H9 (cell line): ENCODE measurements around the gene ING1. TPM values are rescaled to one million over a fixed set of nuclear protein-coding genes. Genes with fewer than 3 reads are reported as not detected.

ENCODE experiments used
- DNase-seq: peaks from one replicate; pipeline ENCODE4 v3.0.0-alpha.2; 2017
- H2AFZ ChIP-seq: one replicate; pipeline ENCODE4 v1.6.1; 2013; ENCODE audit warnings: mild to moderate bottlenecking, low read length, control low read depth, moderate library complexity
- H2AK5ac ChIP-seq: 2 replicates; pipeline ENCODE4 v1.6.1; 2013; ENCODE audit warnings: low read length, control low read depth, mixed read lengths; ENCODE audit not compliant: insufficient read length
- H2BK120ac ChIP-seq: one replicate; pipeline ENCODE4 v1.6.1; 2013; ENCODE audit warnings: low read depth, mild to moderate bottlenecking, low read length, control low read depth, inconsistent platforms; ENCODE audit not compliant: poor library complexity, severe bottlenecking
- H2BK12ac ChIP-seq: 2 replicates; pipeline ENCODE4 v1.6.1; 2013; ENCODE audit warnings: low read length, control low read depth, mixed read lengths, low read depth; ENCODE audit not compliant: insufficient read length
- H2BK15ac ChIP-seq: 2 replicates; pipeline ENCODE4 v1.6.1; 2013; ENCODE audit warnings: low read depth, low read length, control low read depth
- H2BK20ac ChIP-seq: one replicate; pipeline ENCODE4 v1.6.1; 2013; ENCODE audit warnings: low read depth, mild to moderate bottlenecking, low read length, control low read depth, inconsistent platforms; ENCODE audit not compliant: poor library complexity, severe bottlenecking
- H2BK5ac ChIP-seq: 2 replicates; pipeline ENCODE4 v1.6.1; 2013; ENCODE audit warnings: low read length, control low read depth, mixed read lengths; ENCODE audit not compliant: insufficient read length
- H3K14ac ChIP-seq: 2 replicates; pipeline ENCODE4 v1.6.1; 2013; ENCODE audit warnings: low read length, control low read depth; ENCODE audit not compliant: insufficient read depth
- H3K18ac ChIP-seq: 2 replicates; pipeline ENCODE4 v1.6.1; 2013; ENCODE audit warnings: low read depth, mild to moderate bottlenecking, mixed read lengths, low read length, control low read depth; ENCODE audit not compliant: insufficient read length
- H3K23ac ChIP-seq: 2 replicates; pipeline ENCODE4 v1.6.1; 2013; ENCODE audit warnings: low read length, control low read depth, mixed read lengths, low read depth; ENCODE audit not compliant: insufficient read length
- H3K23me2 ChIP-seq: 2 replicates; pipeline ENCODE4 v1.6.1; 2013; ENCODE audit warnings: low read depth, mild to moderate bottlenecking, mixed read lengths, low read length, control low read depth; ENCODE audit not compliant: insufficient read length, poor library complexity, severe bottlenecking
- H3K27ac ChIP-seq: 2 replicates; pipeline ENCODE4 v1.5.1; 2013; ENCODE audit warnings: low read length, control low read depth, mixed read lengths, low read depth; ENCODE audit not compliant: insufficient read length
- H3K27me3 ChIP-seq: 2 replicates; pipeline ENCODE4 v1.6.1; 2013; ENCODE audit warnings: low read length, control low read depth, inconsistent platforms; ENCODE audit not compliant: insufficient read depth
- H3K4ac ChIP-seq: 2 replicates; pipeline ENCODE4 v1.6.1; 2013; ENCODE audit warnings: low read depth, mild to moderate bottlenecking, control low read depth, inconsistent platforms, low read length, moderate library complexity
- H3K4me1 ChIP-seq: 2 replicates; pipeline ENCODE4 v1.6.1; 2013; ENCODE audit warnings: low read length, control low read depth, inconsistent platforms; ENCODE audit not compliant: insufficient read depth
- H3K4me2 ChIP-seq: 2 replicates; pipeline ENCODE4 v1.6.1; 2013; ENCODE audit warnings: low read length, control low read depth, mixed read lengths; ENCODE audit not compliant: insufficient read length, insufficient read depth
- H3K56ac ChIP-seq: 2 replicates; pipeline ENCODE4 v1.6.1; 2013; ENCODE audit warnings: low read depth, mild to moderate bottlenecking, mixed read lengths, low read length, control low read depth; ENCODE audit not compliant: insufficient read length
- H3K79me1 ChIP-seq: 2 replicates; pipeline ENCODE4 v1.6.1; 2013; ENCODE audit warnings: low read depth, mild to moderate bottlenecking, moderate library complexity, low read length, control low read depth, inconsistent platforms; ENCODE audit not compliant: insufficient read depth, poor library complexity, severe bottlenecking
- H3K79me2 ChIP-seq: 2 replicates; pipeline ENCODE4 v1.6.1; 2013; ENCODE audit warnings: low read length, control low read depth, inconsistent platforms; ENCODE audit not compliant: insufficient read depth
- H3K9ac ChIP-seq: 2 replicates; pipeline ENCODE4 v1.6.1; 2013; ENCODE audit warnings: low read length, control low read depth, mixed read lengths; ENCODE audit not compliant: insufficient read length; ENCODE audit errors: extremely low read depth
- H3K9me3 ChIP-seq: one replicate; pipeline ENCODE4 v1.6.1; 2013; ENCODE audit warnings: low read depth, low read length, inconsistent platforms; ENCODE audit not compliant: control insufficient read depth
- H3T11ph ChIP-seq: one replicate; pipeline ENCODE4 v1.6.1; 2013; ENCODE audit warnings: mild to moderate bottlenecking, low read length, control low read depth, inconsistent platforms
- H4K20me1 ChIP-seq: one replicate; pipeline ENCODE4 v1.6.1; 2013; ENCODE audit not compliant: control insufficient read depth, insufficient read length, insufficient read depth
- H4K5ac ChIP-seq: 2 replicates; pipeline ENCODE4 v1.6.1; 2013; ENCODE audit warnings: low read depth, mild to moderate bottlenecking, mixed read lengths, low read length, control low read depth; ENCODE audit not compliant: insufficient read length
- H4K8ac ChIP-seq: replicated peaks from 2 replicates; pipeline ENCODE4 v1.6.1; 2013; ENCODE audit warnings: low read length, control low read depth, mixed read lengths, low read depth; ENCODE audit not compliant: insufficient read length
- H4K91ac ChIP-seq: 2 replicates; pipeline ENCODE4 v1.6.1; 2013; ENCODE audit warnings: low read depth, mild to moderate bottlenecking, moderate library complexity, mixed read lengths, low read length, control low read depth; ENCODE audit not compliant: insufficient read length
- H3K27ac Mint-ChIP-seq, 3 experiments: 2 replicates in 2 of 3; 3 replicates in 1 of 3; pipeline ENCODE4 v1.8.0; 2020 to 2021; ENCODE audit warnings: mixed read lengths in 3 of 3, mild to moderate bottlenecking in 1 of 3, moderate library complexity in 1 of 3
- H3K27me3 Mint-ChIP-seq: 2 replicates; pipeline ENCODE4 v1.8.0; 2021; ENCODE audit warnings: low read depth, mild to moderate bottlenecking, moderate library complexity, mixed read lengths
- H3K36me3 Mint-ChIP-seq, 3 experiments: 2 replicates in 2 of 3; 3 replicates in 1 of 3; pipeline ENCODE4 v1.8.0; 2020 to 2021; ENCODE audit warnings: low read depth in 3 of 3, mixed read lengths in 3 of 3; ENCODE audit not compliant: insufficient read depth in 1 of 3
- H3K4me1 Mint-ChIP-seq, 2 experiments: 2 replicates each; pipeline ENCODE4 v1.8.0; 2020; ENCODE audit warnings: mixed read lengths in 2 of 2
- H3K4me3 Mint-ChIP-seq, 2 experiments: 2 replicates in 1 of 2; 3 replicates in 1 of 2; pipeline ENCODE4 v1.8.0; 2020 to 2021; ENCODE audit warnings: mild to moderate bottlenecking in 2 of 2, mixed read lengths in 2 of 2, moderate library complexity in 1 of 2
- H3K9me3 Mint-ChIP-seq, 2 experiments: 2 replicates in 1 of 2; 3 replicates in 1 of 2; pipeline ENCODE4 v1.8.0; 2020; ENCODE audit warnings: mild to moderate bottlenecking in 2 of 2, mixed read lengths in 2 of 2, moderate library complexity in 1 of 2
- CTCF ChIP-seq: fragments of 200-600 bp; sonication (generic); conservative IDR thresholded peaks from 3 replicates; pipeline ENCODE4 v1.8.0; 2021; ENCODE audit warnings: antibody characterized with exemption, mild to moderate bottlenecking
- WGBS: extraction: QIAGEN DNeasy Blood & Tissue Kit; methylation state at CpG from one replicate; pipeline ENCODE4 v1.1.7; 2013; ENCODE audit warnings: missing lambda C conversion rate, low lambda C conversion rate, mixed read lengths; ENCODE audit not compliant: insufficient read length; ENCODE audit errors: extremely low coverage; 5-methylcytosine and 5-hydroxymethylcytosine counted together
- total RNA-seq: library from RNA; stranded (reverse); gene quantifications from 2 replicates; pipeline ENCODE4 v1.2.1, GENCODE V29; 2021

Gene ING1
- total RNA-seq, 1 experiment from 2014 or later = 17.3 TPM

- no peak overlapping the region for H2BK5ac ChIP-seq
- H4K20me1 ChIP-seq = no peaks in the 10 kb centered on the region
- H3K4ac ChIP-seq = no peak overlapping the region
- H2BK20ac ChIP-seq = no peak overlapping the region
- H3K79me1 ChIP-seq = no peaks in the 10 kb centered on the region
- H3K27ac ChIP-seq = no peak overlapping the region
- no peak overlapping the region for H2AFZ ChIP-seq
- no peak overlapping the region for H4K5ac ChIP-seq
- Mint-ChIP-seq H3K27me3 (no peaks in the 10 kb centered on the region), H3K36me3 (peaks cover 7 to 46% (median 28%) of the 10 kb centered on the region in 3 experiments; a peak in 6 of 7 replicates), H3K4me3 (no peak overlapping the region), H3K4me1 (no peaks in the 10 kb centered on the region), H3K27ac (no peak overlapping the region; a peak in 1 of 7 replicates), H3K9me3 (no peaks in the 10 kb centered on the region)
- H3K56ac ChIP-seq = no peak overlapping the region
- H3T11ph ChIP-seq = no peak overlapping the region
- no peak overlapping the region for H2BK12ac ChIP-seq
- H3K4me2 ChIP-seq = no peak overlapping the region
- no peak overlapping the region for H3K23ac ChIP-seq
- no peak overlapping the region for H3K14ac ChIP-seq
- H3K18ac ChIP-seq = no peak overlapping the region
- no peaks in the 10 kb centered on the region for H3K9me3 ChIP-seq
- H4K91ac ChIP-seq = no peak overlapping the region
- no peak overlapping the region for H2AK5ac ChIP-seq
- no peak overlapping the region for H2BK120ac ChIP-seq
- WGBS = no CpG with 5 or more reads among the region's 9 CpGs
- H2BK15ac ChIP-seq = no peak overlapping the region
- H3K79me2 ChIP-seq = no peaks in the 10 kb centered on the region
- no peak overlapping the region for H3K9ac ChIP-seq
- H3K23me2 ChIP-seq = no peaks in the 10 kb centered on the region
- DNase-seq = no peak
- TF ChIP-seq CTCF = no peak
- no peaks in the 10 kb centered on the region for H3K27me3 ChIP-seq
- H4K8ac ChIP-seq = no peak overlapping the region
- no peaks in the 10 kb centered on the region for H3K4me1 ChIP-seq
Measured at GRCh38 chr13:110689041-110689440, 24.5 kb upstream of the ING1 start.
